Measurements from ENCODE around the gene PHACTR4. TPM values are rescaled to one million over a fixed set of nuclear protein-coding genes. Genes with fewer than 3 reads are reported as not detected.

Gene PHACTR4
- total and polyA plus RNA-seq, 9 of the 15 experiments (the other 6 are each of a cell fraction or from before 2014, with no cell fraction given): 6.4 to 43.6 (median 14.2) TPM

DNA sequence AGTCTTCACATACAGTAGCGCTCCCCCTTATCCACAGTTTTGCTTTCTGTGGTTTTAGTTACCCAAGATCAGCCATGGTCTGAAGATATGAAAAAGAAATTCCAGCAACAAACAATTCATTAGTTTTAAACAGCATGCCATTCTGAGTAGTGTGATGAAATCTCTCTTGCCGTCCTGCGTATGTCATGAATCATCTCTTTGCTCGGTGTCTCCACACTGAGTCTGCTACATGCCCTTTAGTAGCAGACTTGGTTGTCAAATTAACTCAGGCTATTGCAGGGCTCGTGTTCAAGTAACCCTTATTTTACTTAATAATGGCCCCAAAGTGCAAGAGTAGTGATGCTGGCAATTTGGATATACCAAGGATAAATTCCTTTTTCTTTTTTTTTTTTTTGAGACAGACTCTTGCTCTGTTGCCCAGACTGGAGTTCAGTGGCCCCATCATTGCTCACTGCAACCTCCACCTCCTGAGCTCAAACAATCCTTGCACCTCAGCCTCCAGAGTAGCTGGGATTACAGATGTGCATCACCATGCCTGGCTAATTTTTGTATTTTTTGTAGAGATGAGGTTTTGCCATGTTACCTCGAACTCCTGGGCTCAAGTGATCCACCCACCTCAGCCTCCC lies 22.6 kb downstream of the PHACTR4 start (continued):
- TF ChIP-seq TEAD1 (CRISPR knock-in tag; IDR thresholded peaks at IDR 0.05) (0 out of 4 replicates have a peak, but pooled peaks of 1 of the 2 experiments have one; percentile 36), ZNF23 (CRISPR knock-in tag; IDR thresholded peaks at IDR 0.05) (no peak), RBM14 (IDR thresholded peaks at IDR 0.05; ENCODE audit: borderline replicate concordance, insufficient read depth, low read depth, low read length) (no peak), STAG1 (CRISPR knock-in tag; IDR thresholded peaks at IDR 0.05; ENCODE audit: borderline replicate concordance) (no peak), CBFA2T3 (IDR thresholded peaks at IDR 0.05) (peak; percentile 24; the same call in 1 of the 2 replicates), POLR3A (IDR thresholded peaks at IDR 0.05; ENCODE audit: borderline replicate concordance, extremely low read depth, insufficient read depth, insufficient read length) (no peak), TAF7 (tag; IDR thresholded peaks at IDR 0.05) (no peak), ZNF311 (CRISPR knock-in tag; IDR thresholded peaks at IDR 0.05) (no peak), L3MBTL2 (IDR thresholded peaks at IDR 0.05) (peak; percentile 40; the same call in 1 of the 2 replicates), IFI16 (CRISPR knock-in tag; IDR thresholded peaks at IDR 0.05) (no peak), TEAD4 (IDR thresholded peaks at IDR 0.05; ENCODE audit: low read length) (peak; percentile 53; the same call in 1 of the 2 replicates), TEAD4 (CRISPR knock-in tag; IDR thresholded peaks at IDR 0.05; ENCODE audit: borderline replicate concordance) (no peak), C11orf30 (IDR thresholded peaks at IDR 0.05; ENCODE audit: low read depth) (peak; percentile 51; the same call in 1 of the 2 replicates), KAT7 (CRISPR knock-in tag; IDR thresholded peaks at IDR 0.05; ENCODE audit: borderline replicate concordance) (no peak), CBX2 (IDR thresholded peaks at IDR 0.05; ENCODE audit: insufficient read depth, low read length, poor library complexity, severe bottlenecking) (no peak), HCFC1 (IDR thresholded peaks at IDR 0.05; ENCODE audit: low read depth, low read length) (no peak), ZBTB40 (IDR thresholded peaks at IDR 0.05) (peak; percentile 8; the same call in 1 of the 2 replicates), ZBTB40 (CRISPR knock-in tag; IDR thresholded peaks at IDR 0.05) (no peak), ZNF696 (CRISPR knock-in tag; conservative IDR thresholded peaks at IDR 0.05) (no peak), CREM (IDR thresholded peaks at IDR 0.05; ENCODE audit: low read depth) (peak; percentile 78), FOXK2 (conservative IDR thresholded peaks at IDR 0.05 in 1 of 2, IDR thresholded peaks at IDR 0.05 in 1 of 2; ENCODE audit: low read depth in 2 of 2) (peak; percentile 16 to 39; a peak in 1 of 4 replicates)

All from K562 (cell line).